Measurements from ENCODE around the gene WDR81. TPM values are rescaled to one million over a fixed set of nuclear protein-coding genes. Genes with fewer than 3 reads are reported as not detected.

Gene WDR81
- total and polyA plus RNA-seq, 2 donors (not counting 3 experiments of a cell fraction or from before 2014, with no cell fraction given): 10.4 to 17.3 TPM

GRCh38 chr17:1724869-1725641, 551 bp downstream of the WDR81 start:
- ChIA-PET POLR2A (no interaction called here), CTCF (interaction anchor here (1.0 to 12.8 kb wide), 4 partner anchors 48 to 141 kb away, joined by 3 to 262 read pairs (median 6); no protein-coding TSS in a partner anchor)
- no peaks in the 10 kb centered on the region for H3K9me1 ChIP-seq (replicated peaks; ENCODE audit: control insufficient read depth, extremely low read depth, insufficient read depth, low read length)
- no peaks in the 10 kb centered on the region for H3K27me3 ChIP-seq (ENCODE audit: control insufficient read depth in 2 of 2, insufficient read depth in 2 of 2, low read length in 2 of 2)
- dilution Hi-C loops (cut with MboI; ENCODE audit: extremely low pct_ligation_motif_present, low sequenced_read_pairs) (no loop called here), intact Hi-C loops (cut with micrococcal nuclease) (loop anchor here (2.0 kb wide), 1 partner anchor 104 kb away; the partner anchor contains the start of gene SMYD4)
- peaks cover 7% of the 10 kb centered on the region for H3K4me1 ChIP-seq (ENCODE audit: control insufficient read depth, extremely low read depth, insufficient read depth, low read length)
- peak overlapping the region; percentile 27 for H2AFZ ChIP-seq (ENCODE audit: low read depth, low read length)
- H3K36me3 ChIP-seq (ENCODE audit: control insufficient read depth in 2 of 2, extremely low read depth in 1 of 2, insufficient read depth in 2 of 2, low read length in 2 of 2): no peaks in the 10 kb centered on the region
- peak overlapping the region; percentile 54 for H3K4me2 ChIP-seq (ENCODE audit: insufficient read depth, low read length)
- no peak for TF ChIP-seq POLR2A (IDR thresholded peaks at IDR 0.05; ENCODE audit: low read depth, low read length)
- no peak for TF ChIP-seq POLR2AphosphoS5 (IDR thresholded peaks at IDR 0.05; ENCODE audit: insufficient read depth, low read depth, low read length)
- no peak for TF ChIP-seq JUN (IDR thresholded peaks at IDR 0.05; ENCODE audit: borderline replicate concordance, insufficient read depth, insufficient read length, low read depth)
- TF ChIP-seq GATA2 (IDR thresholded peaks at IDR 0.05; ENCODE audit: insufficient read depth, insufficient read length, low read depth, low read length): no peak
- no peak for TF ChIP-seq MYC (IDR thresholded peaks at IDR 0.05; ENCODE audit: low read depth, low read length)
- TF ChIP-seq EZH2 (IDR thresholded peaks at IDR 0.05; ENCODE audit: borderline replicate concordance, low read depth, low read length, severe bottlenecking): no peak
- no peak for TF ChIP-seq FOS (IDR thresholded peaks at IDR 0.05; ENCODE audit: borderline replicate concordance, insufficient read depth, low read length)
- TF ChIP-seq MAX (IDR thresholded peaks at IDR 0.05; ENCODE audit: insufficient read depth, insufficient read length): no peak
- no peak for TF ChIP-seq CTCF (IDR thresholded peaks at IDR 0.05; ENCODE audit: extremely low read depth in 1 of 2, insufficient read depth in 1 of 2, low read depth in 1 of 2, low read length in 2 of 2)
- FAIRE-seq (no peak), DNase-seq (ENCODE audit: low read depth, low spot score) (no peak)
- peak overlapping the region; percentile 41 for H3K9ac ChIP-seq (replicated peaks; ENCODE audit: extremely low read depth, insufficient read depth, low read length)
- H3K27ac ChIP-seq (ENCODE audit: insufficient read depth, low read depth, low read length): peak overlapping the region; percentile 13
- TSS peak; percentile 23 for BruUV-seq (replicated peaks)
- H3K4me3 ChIP-seq (replicated peaks in 1 of 3; ENCODE audit: insufficient read depth in 1 of 3, low read depth in 1 of 3, low read length in 3 of 3): peak overlapping the region; percentile 14 to 55 (median 16)
- H3K79me2 ChIP-seq (ENCODE audit: control insufficient read depth, insufficient read depth, low read length): peaks cover 2% of the 10 kb centered on the region
- H3K9me3 ChIP-seq (replicated peaks; ENCODE audit: control insufficient read depth, insufficient read depth, low read length): no peaks in the 10 kb centered on the region
- no peaks in the 10 kb centered on the region for H4K20me1 ChIP-seq (replicated peaks; ENCODE audit: control insufficient read depth, extremely low read depth, insufficient read depth, low read length)

All from endothelial cell of umbilical vein (primary cell).